GM19372 (cell line): ENCODE data around the gene HSH2D.
A peak's percentile ranks its signal among the peaks of the same experiment; 100 is the strongest.

ENCODE experiments used
- ATAC-seq: cut with Tn5 transposase; IDR thresholded peaks from one replicate; pipeline ENCODE4 v1.9.1; 2021; ENCODE audit warnings: mild to moderate bottlenecking, low read depth, moderate library complexity; ENCODE audit not compliant: unreplicated experiment

HSH2D gene

DNA sequence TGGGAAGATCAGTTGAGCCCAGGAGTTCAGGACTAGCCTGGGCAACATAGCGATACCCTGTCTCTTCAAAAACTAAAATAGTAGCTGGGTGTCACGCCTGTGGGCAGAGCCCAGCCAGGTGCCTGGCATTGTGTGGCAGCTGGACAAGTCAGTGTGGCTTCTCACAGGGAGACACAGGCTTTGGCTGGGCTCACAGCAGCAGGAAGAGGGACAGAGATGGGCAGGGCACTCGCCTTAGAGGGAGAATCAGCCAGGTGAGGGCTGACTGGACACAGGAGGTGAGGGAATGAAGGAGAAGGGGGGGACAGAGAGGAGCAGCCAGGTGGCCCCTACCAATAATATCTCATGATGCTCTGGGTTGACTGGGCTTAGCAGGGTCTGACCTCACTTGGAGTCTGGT, 45.0 kb downstream of the HSH2D start:
- ATAC-seq, result no peak

GRCh38 chr19:16190198-16190597, 46.7 kb downstream of the HSH2D start:
- no peak for ATAC-seq

DNA sequence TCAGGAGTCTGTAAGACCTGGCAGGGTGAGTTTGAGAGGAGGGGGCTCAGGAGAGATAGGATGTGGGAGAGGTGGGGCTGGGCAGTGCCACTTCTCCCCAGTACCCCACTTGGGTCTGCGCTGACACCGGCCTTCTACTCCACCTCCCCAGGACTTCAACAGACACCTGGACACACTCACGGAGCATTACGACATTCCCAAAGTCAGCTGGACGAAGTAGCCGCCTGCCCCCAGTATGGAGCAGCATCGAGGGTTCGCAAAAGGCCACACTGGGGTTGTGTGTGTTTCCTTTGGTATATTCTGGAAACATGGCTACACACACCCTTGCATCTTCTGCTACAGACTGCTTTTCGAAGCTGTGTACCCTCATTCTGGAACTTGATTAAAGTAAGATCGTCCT, 47.3 kb downstream of the HSH2D start:
- ATAC-seq, result no peak

- ATAC-seq, result no peak
These were observed 47.9 kb downstream of the HSH2D start for GRCh38 chr19:16191216-16191908.

DNA sequence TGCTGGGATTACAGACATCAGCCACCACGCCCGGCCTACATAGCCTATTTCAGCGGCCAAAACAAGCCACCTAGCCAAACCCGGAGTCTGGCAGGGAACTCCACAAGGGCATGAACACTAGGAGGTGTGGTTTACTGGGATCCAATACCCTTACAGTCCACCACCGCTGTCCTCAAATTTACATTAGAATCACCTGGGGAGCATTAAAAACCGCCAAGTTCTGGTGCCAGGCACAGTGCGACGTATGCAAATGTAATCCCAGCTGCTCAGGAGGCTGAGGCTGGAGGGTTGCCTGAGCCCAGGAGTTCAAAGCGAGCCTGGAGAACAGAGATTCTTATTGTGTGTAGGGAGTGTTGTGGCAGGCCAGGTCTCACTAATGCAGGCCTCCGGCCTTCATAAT, 50.0 kb downstream of the HSH2D start:
- ATAC-seq, result no peak

GRCh38 chr19:16197188-16197621, 53.7 kb downstream of the HSH2D start:
- ATAC-seq, result no peak

- peak; percentile 87 for ATAC-seq
These were observed 54.3 kb downstream of the HSH2D start, which contains the start of gene AP1M1 for GRCh38 chr19:16197622-16198369. Gene AP1M1 (plus strand): TSS chr19:16197911. CDS start chr19:16198027, 116 bp downstream.

DNA sequence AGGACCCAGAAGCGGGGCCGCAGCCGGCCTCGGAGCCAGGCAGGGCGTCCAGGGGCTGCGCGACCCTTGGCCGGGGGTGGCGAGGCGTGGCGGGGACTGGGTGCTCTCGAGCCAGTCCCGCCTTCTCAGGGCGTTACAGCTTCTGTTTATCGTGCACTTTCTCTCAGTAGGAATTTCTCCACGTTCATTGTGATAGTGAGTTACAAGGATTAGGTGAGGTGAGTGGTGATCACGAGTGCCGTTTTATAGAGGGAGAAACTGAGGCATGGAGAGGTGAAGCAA, 54.8 kb downstream of the HSH2D start:
- no peak for ATAC-seq

DNA sequence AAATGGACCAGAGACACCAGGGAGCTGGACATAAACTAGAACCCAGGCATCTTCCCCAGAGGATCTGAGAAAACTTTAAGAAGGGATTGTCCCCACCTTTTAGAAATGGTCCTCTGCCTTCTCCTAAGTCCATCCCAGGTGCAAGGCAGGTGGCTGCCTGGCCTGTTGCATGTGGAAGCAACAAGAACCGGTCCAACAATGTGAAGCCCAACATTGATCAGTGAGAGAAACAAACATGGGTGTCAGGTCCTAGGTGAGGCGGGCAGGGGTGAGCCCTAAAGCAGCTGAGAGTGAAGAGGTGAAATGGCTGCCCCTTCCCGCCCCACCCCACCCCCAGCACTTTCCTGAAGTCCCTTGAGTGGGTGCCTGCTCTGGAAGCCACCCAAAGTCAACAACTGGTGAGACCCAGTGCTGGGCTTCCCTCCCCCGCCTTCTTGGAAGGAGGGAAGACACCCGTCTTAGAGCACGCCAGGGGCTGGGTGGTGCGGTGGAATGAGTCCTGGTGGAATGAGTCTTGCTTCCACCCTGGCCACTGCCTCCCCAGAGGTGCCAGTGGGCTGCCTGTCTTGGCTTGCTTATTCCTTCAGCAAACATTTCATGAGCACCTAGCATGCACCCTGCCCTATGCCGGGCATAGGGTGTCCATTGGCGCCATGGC, 55.9 kb downstream of the HSH2D start:
- no peak for ATAC-seq

DNA sequence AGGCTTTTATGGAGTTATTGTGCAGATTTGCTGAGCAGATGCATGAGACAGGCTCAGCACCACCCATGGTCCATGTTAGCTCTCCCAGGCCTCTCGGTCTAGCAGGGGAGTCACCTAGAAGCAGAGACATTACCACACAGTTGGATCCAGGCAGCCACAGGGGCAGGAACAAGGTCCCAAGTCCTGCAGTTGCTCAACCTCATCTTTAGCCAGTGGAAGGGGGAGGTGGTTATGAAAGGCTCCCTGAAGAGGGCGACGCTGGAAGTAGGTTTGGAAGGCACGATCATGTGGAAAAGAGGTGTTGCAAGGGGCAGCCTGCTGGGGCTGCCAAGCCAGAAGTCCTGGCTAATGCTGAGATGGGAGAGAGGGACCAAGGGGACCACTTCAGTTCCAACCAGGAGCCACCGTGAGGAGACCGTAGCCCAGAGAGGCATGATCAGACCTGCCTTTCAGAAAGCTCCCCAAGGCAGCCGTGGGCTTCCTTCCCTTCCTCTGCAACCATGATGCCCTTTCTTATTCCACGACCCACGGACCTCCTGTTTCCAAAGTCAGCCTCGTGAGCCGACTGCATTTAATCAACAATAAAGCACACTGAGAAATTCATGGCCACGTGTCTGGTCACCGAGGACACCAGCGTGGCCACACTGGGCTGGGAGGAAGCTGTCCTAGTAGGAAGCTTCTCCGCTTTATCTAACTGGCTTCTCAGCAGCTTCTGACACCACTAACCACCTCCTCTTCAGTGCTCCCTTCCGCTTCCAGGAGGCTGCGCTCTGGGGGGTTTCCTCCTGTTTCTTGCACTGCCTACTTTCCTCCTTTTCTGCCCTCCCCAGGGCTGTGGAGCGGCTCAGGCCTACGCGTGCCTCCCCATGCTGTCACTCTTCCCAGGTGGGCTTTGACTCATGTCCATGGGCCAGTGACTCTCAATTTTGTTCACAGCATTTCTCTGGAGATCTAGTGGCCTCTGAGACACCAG, 56.8 kb downstream of the HSH2D start:
- no peak for ATAC-seq

DNA sequence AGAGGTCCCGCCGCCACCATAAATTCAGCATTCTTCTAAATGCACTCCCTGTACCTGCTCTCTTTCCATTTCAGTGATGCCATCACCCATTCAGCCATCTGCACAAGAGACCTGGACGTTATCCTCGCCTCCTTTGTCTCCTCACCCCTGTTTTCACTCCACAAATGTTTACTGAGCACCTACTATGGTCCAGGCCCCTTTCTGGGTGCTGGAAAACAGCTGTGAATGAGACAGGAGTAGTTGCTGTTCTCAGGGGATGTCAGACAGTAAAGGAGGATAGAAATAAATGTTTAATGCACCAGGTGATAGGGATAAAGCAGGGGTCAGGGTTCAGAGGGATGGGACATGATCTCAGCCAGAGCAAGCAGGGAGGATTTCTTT, 57.5 kb downstream of the HSH2D start:
- ATAC-seq, result no peak

- ATAC-seq, result no peak
These were observed 59.1 kb downstream of the HSH2D start for GRCh38 chr19:16202320-16203255.

GRCh38 chr19:16203256-16204004, 59.9 kb downstream of the HSH2D start:
- no peak for ATAC-seq

DNA sequence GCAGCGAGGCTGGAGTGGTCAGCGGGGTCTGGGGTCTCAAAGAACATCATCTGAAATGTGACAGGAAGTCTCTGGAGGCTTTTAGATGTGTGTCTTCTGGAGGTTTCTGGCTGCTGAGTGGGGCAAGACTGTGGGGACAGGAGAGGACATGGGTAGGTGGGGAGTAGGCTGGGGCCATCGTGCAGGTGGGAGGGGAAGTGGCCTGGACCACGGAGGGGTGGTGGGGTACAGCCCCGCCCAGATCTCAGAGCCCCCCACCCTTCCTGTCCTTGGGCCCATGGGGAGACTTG, 60.5 kb downstream of the HSH2D start:
- ATAC-seq, result no peak

GRCh38 chr19:16205205-16206045, 61.9 kb downstream of the HSH2D start:
- no peak for ATAC-seq

GRCh38 chr19:16206046-16206605, 62.6 kb downstream of the HSH2D start:
- no peak for ATAC-seq

DNA sequence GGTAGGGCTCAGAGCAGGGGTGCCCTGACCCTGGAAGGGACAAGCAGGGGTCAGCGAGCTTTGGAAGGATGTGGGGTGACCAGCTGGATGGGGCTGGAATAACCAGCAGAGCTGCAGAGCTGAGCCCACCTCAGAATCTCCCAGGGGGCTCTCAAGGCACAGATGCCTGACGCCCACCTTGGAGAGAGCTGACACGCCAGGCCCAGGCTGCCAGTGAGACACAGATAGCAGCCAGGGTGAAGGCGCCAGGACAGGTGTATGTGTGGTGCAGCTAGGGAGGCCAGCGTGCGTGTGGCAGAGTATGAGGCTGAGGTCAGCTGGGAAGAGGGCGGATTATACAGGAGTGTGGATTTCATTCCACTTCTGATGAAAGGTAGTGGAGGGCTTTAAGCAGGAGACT, 63.2 kb downstream of the HSH2D start:
- ATAC-seq, result no peak

DNA sequence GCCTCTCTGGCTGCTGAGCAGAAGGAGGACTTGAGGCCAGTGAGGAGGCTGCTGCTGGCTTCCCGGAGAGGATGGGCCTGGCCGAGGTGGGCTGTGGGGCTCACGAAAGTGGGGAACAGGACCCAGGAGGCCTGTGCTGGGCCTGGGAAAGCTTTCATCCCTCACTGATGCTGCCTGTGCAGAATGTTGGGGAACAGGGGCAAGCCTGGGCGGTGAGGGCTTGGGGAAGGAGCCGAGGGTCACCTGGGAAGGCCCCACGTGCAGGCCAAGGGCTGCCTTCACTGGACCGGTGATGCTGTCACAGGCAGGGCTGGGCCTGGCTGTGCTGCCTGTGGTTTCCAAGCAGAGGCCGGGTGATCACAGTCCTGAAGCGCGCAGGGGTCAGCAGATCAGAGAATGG, 63.6 kb downstream of the HSH2D start:
- no peak for ATAC-seq
